Measurements from ENCODE around the gene MAFB. TPM values are rescaled to one million over a fixed set of nuclear protein-coding genes. Genes with fewer than 3 reads are reported as not detected.

Gene MAFB
- polyA plus RNA-seq, 1 of the 3 experiments (the other 2 are of a cell fraction), result 0.08 TPM

- WGBS (ENCODE audit: low lambda C conversion rate), result 54% methylated on average over 7 of the region's 13 CpGs
- Histone ChIP-seq H3K9me2 (no peaks in the 10 kb centered on the region), H3K79me2 (ENCODE audit: insufficient read depth) (no peaks in the 10 kb centered on the region), H3K9me3 (no peaks in the 10 kb centered on the region), H2AFZ (ENCODE audit: low read depth) (no peak overlapping the region), H3K27ac (ENCODE audit: low read depth in 2 of 2, low read length in 1 of 2) (no peak overlapping the region), H3K4me1 (ENCODE audit: control insufficient read depth in 1 of 2, insufficient read depth in 2 of 2, low read depth in 1 of 2, low read length in 1 of 2) (no peaks in the 10 kb centered on the region), H3K9ac (no peak overlapping the region), H3K36me3 (replicated peaks in 1 of 2; ENCODE audit: control insufficient read depth in 1 of 2, insufficient read depth in 2 of 2, low read length in 1 of 2) (no peaks in the 10 kb centered on the region), H3K27me3 (ENCODE audit: insufficient read depth) (peaks cover 24% of the 10 kb centered on the region; the same call in 1 of the 2 replicates), H3F3A (replicated peaks; ENCODE audit: insufficient read depth) (no peaks in the 10 kb centered on the region), H3K4me2 (no peak overlapping the region), H3K4me3 (ENCODE audit: low read depth in 2 of 2, low read length in 1 of 2) (no peak overlapping the region), H4K20me1 (ENCODE audit: insufficient read depth) (no peaks in the 10 kb centered on the region)
- TF ChIP-seq EZH2phosphoT487 (IDR thresholded peaks at IDR 0.05; ENCODE audit: borderline replicate concordance, low read depth) (no peak), POLR2AphosphoS5 (IDR thresholded peaks at IDR 0.05; ENCODE audit: low read depth, low read length) (no peak)
- no peak for DNase-seq
- ChIA-PET CTCF (no interaction called here), POLR2A (interaction anchor here (0.7 kb wide), 1 partner anchor 10 kb away, joined by 3 read pairs; no protein-coding TSS in a partner anchor)
Observed at GRCh38 chr20:40681684-40682083, 7.4 kb downstream of the MAFB start.

GRCh38 chr20:40681165-40681564, 7.9 kb downstream of the MAFB start:
- Histone ChIP-seq H3F3A (replicated peaks; ENCODE audit: insufficient read depth) (no peaks in the 10 kb centered on the region), H3K4me3 (ENCODE audit: low read depth in 2 of 2, low read length in 1 of 2) (no peak overlapping the region), H3K79me2 (ENCODE audit: insufficient read depth) (no peaks in the 10 kb centered on the region), H3K9ac (no peak overlapping the region), H4K20me1 (ENCODE audit: insufficient read depth) (no peaks in the 10 kb centered on the region), H3K9me2 (no peaks in the 10 kb centered on the region), H3K27ac (ENCODE audit: low read depth in 2 of 2, low read length in 1 of 2) (no peak overlapping the region), H3K4me2 (no peak overlapping the region), H3K4me1 (ENCODE audit: control insufficient read depth in 1 of 2, insufficient read depth in 2 of 2, low read depth in 1 of 2, low read length in 1 of 2) (no peaks in the 10 kb centered on the region), H2AFZ (ENCODE audit: low read depth) (no peak overlapping the region), H3K27me3 (ENCODE audit: insufficient read depth) (peaks cover 21% of the 10 kb centered on the region; the same call in 1 of the 2 replicates), H3K36me3 (replicated peaks in 1 of 2; ENCODE audit: control insufficient read depth in 1 of 2, insufficient read depth in 2 of 2, low read length in 1 of 2) (no peaks in the 10 kb centered on the region), H3K9me3 (no peaks in the 10 kb centered on the region)
- DNase-seq, result no peak
- ChIA-PET POLR2A (interaction anchor here (0.7 kb wide), 1 partner anchor 10 kb away, joined by 3 read pairs; no protein-coding TSS in a partner anchor), CTCF (interaction anchor here (8.7 kb wide), 1 partner anchor 8 kb away, joined by 46 read pairs; the partner anchor contains the start of gene MAFB)
- TF ChIP-seq MXI1 (IDR thresholded peaks at IDR 0.05; ENCODE audit: low read depth, low read length) (no peak), TAF1 (IDR thresholded peaks at IDR 0.05; ENCODE audit: borderline replicate concordance, low read depth, low read length) (no peak), TCF12 (IDR thresholded peaks at IDR 0.05) (no peak), USF1 (IDR thresholded peaks at IDR 0.05; ENCODE audit: borderline replicate concordance, low read depth) (no peak), EP300 (IDR thresholded peaks at IDR 0.05; ENCODE audit: borderline replicate concordance in 1 of 2, low read depth in 1 of 2, low read length in 1 of 2) (no peak), NFIC (IDR thresholded peaks at IDR 0.05; ENCODE audit: borderline replicate concordance) (no peak), RFX5 (IDR thresholded peaks at IDR 0.05; ENCODE audit: low read length) (no peak), TEAD4 (IDR thresholded peaks at IDR 0.05; ENCODE audit: borderline replicate concordance, insufficient read depth) (no peak), PBX3 (IDR thresholded peaks at IDR 0.05) (no peak), FOXM1 (IDR thresholded peaks at IDR 0.05; ENCODE audit: low read depth) (no peak), IRF3 (IDR thresholded peaks at IDR 0.05; ENCODE audit: low read depth, low read length) (no peak), GABPA (IDR thresholded peaks at IDR 0.05; ENCODE audit: low read depth) (no peak)
- WGBS (ENCODE audit: low lambda C conversion rate), result 10% methylated on average over 1 of the region's 1 CpG
